Naive thymus-derived CD4-positive, alpha-beta T cell (primary cell): ENCODE results near the gene UQCRH. TPM values are rescaled to one million over a fixed set of nuclear protein-coding genes. Genes with fewer than 3 reads are reported as not detected.
"Not testable (repeated sequence)": the region's sequence is repeated elsewhere in the genome, so short reads cannot be mapped to it uniquely, and the experiment has no call there.

ENCODE experiments used
- ATAC-seq: fragments of 150-1000 bp; cut with Tn5 transposase; 2 replicates; pipeline ENCODE4 v1.10.0; 2021; ENCODE audit warnings: mild to moderate bottlenecking, moderate library complexity
- CTCF ChIA-PET: fragments of 350-600 bp; sonication (Branson Sonifier 250); formaldehyde crosslinking; loops from one replicate; lab custom pipeline; 2021; ENCODE audit warnings: antibody characterized with exemption; lab: Charles Lee
- POLR2A ChIA-PET: fragments of 350-600 bp; sonication (Branson Sonifier 250); formaldehyde crosslinking; loops from one replicate; lab custom pipeline; 2021; ENCODE audit warnings: antibody characterized with exemption, inconsistent platforms; lab: Charles Lee
- DNase-seq, 9 donors: peaks; one replicate each; pipeline versions ENCODE4 v3.0.0 to v3.0.0-alpha.2; 2020 to 2022; ENCODE audit warnings: mixed read lengths in 1 of 9
- H3K27ac ChIP-seq: one replicate; pipeline ENCODE4 v1.7.0; 2013; ENCODE audit warnings: mild to moderate bottlenecking, low read depth, low read length, moderate library complexity
- H3K27me3 ChIP-seq, 2 donors: one replicate each; pipeline ENCODE4 v1.7.0; 2013; ENCODE audit warnings: low read length in 2 of 2, mild to moderate bottlenecking in 2 of 2, moderate library complexity in 2 of 2; ENCODE audit not compliant: control insufficient read depth in 2 of 2, insufficient read depth in 2 of 2
- H3K36me3 ChIP-seq, 3 experiments: 1 replicate in 2 of 3; 2 replicates in 1 of 3; pipeline ENCODE4 v1.7.0; 2013; ENCODE audit warnings: low read length in 3 of 3, mild to moderate bottlenecking in 3 of 3, moderate library complexity in 1 of 3; ENCODE audit not compliant: insufficient read depth in 3 of 3, control insufficient read depth in 2 of 3
- H3K4me1 ChIP-seq, 2 donors: one replicate each; pipeline ENCODE4 v1.7.0; 2013; ENCODE audit warnings: low read length in 2 of 2, mild to moderate bottlenecking in 2 of 2, moderate library complexity in 1 of 2; ENCODE audit not compliant: control insufficient read depth in 2 of 2, insufficient read depth in 2 of 2
- H3K4me3 ChIP-seq: 2 replicates; pipeline ENCODE4 v1.7.0; 2013; ENCODE audit warnings: mild to moderate bottlenecking, low read length
- H3K9me3 ChIP-seq, 3 experiments: 1 replicate in 2 of 3; 2 replicates in 1 of 3; pipeline ENCODE4 v1.7.0; 2013; ENCODE audit warnings: low read length in 3 of 3; ENCODE audit not compliant: control insufficient read depth in 2 of 3
- H3K27ac Mint-ChIP-seq, 9 donors: one replicate each; pipeline ENCODE4 v1.8.0; 2020 to 2022; ENCODE audit warnings: mixed read lengths in 9 of 9, mild to moderate bottlenecking in 8 of 9, moderate library complexity in 5 of 9, inconsistent platforms in 2 of 9
- H3K27me3 Mint-ChIP-seq, 5 donors: one replicate each; pipeline ENCODE4 v1.8.0; 2021 to 2022; ENCODE audit warnings: mixed read lengths in 5 of 5, mild to moderate bottlenecking in 1 of 5
- H3K36me3 Mint-ChIP-seq, 5 donors: one replicate each; pipeline ENCODE4 v1.8.0; 2020 to 2022; ENCODE audit warnings: mixed read lengths in 5 of 5, mild to moderate bottlenecking in 3 of 5, inconsistent platforms in 1 of 5
- H3K4me1 Mint-ChIP-seq, 7 donors: one replicate each; pipeline ENCODE4 v1.8.0; 2020 to 2022; ENCODE audit warnings: mixed read lengths in 7 of 7, mild to moderate bottlenecking in 3 of 7, inconsistent platforms in 1 of 7
- H3K4me3 Mint-ChIP-seq, 10 donors: one replicate each; pipeline ENCODE4 v1.8.0; 2020 to 2022; ENCODE audit warnings: mild to moderate bottlenecking in 10 of 10, mixed read lengths in 10 of 10, moderate library complexity in 6 of 10, inconsistent platforms in 2 of 10
- H3K9me3 Mint-ChIP-seq, 11 donors: one replicate each; pipeline ENCODE4 v1.8.0; 2020 to 2022; ENCODE audit warnings: mixed read lengths in 11 of 11, mild to moderate bottlenecking in 4 of 11, inconsistent platforms in 1 of 11, moderate library complexity in 1 of 11
- intact Hi-C, 2 donors: fragments of 100-400 bp; cut with micrococcal nuclease; formaldehyde crosslinking; loops; one replicate each; pipeline ENCODE4 v1.15.1; 2023
- polyA plus RNA-seq, 2 donors: library from polyadenylated mRNA; unstranded; fragments of 300-500 nt; fragmentation: Illumina TruSeq; gene quantifications; one replicate each; pipeline ENCODE4 v1.2.3, GENCODE V29; 2021
- total RNA-seq, 6 experiments: library from RNA in 5 of 6; stranded (reverse) in 5 of 6; gene quantifications; 1 replicate in 5 of 6; 2 replicates in 1 of 6; pipeline ENCODE4 v1.2.3 and lab custom pipeline; 2021 to 2026

Gene UQCRH
- total and polyA plus RNA-seq, 7 experiments from 2014 or later = 107 to 332 (median 137) TPM

- Mint-ChIP-seq H3K36me3 (peaks cover 10 to 28% (median 23%) of the 10 kb centered on the region in 5 donors), H3K4me1 (peaks cover 15 to 32% (median 25%) of the 10 kb centered on the region in 7 donors), H3K4me3 (no peak overlapping the region), H3K9me3 (no peaks in the 10 kb centered on the region), H3K27ac (no peak overlapping the region), H3K27me3 (no peaks in the 10 kb centered on the region)
- DNase-seq (no peak), ATAC-seq (no peak)
- Histone ChIP-seq H3K36me3 (peaks cover 0 to 52% (median 5%) of the 10 kb centered on the region in 3 experiments), H3K4me1 (peaks cover 0 to 12% of the 10 kb centered on the region in 2 donors), H3K9me3 (no peaks in the 10 kb centered on the region), H3K27me3 (no peaks in the 10 kb centered on the region), H3K27ac (no peak overlapping the region), H3K4me3 (no peak overlapping the region)
- intact Hi-C loops = no loop called here
- CTCF ChIA-PET = no interaction called here
- POLR2A ChIA-PET = no interaction called here
These were observed 6.8 kb downstream of the UQCRH start for GRCh38 chr1:46310321-46310720.

DNA sequence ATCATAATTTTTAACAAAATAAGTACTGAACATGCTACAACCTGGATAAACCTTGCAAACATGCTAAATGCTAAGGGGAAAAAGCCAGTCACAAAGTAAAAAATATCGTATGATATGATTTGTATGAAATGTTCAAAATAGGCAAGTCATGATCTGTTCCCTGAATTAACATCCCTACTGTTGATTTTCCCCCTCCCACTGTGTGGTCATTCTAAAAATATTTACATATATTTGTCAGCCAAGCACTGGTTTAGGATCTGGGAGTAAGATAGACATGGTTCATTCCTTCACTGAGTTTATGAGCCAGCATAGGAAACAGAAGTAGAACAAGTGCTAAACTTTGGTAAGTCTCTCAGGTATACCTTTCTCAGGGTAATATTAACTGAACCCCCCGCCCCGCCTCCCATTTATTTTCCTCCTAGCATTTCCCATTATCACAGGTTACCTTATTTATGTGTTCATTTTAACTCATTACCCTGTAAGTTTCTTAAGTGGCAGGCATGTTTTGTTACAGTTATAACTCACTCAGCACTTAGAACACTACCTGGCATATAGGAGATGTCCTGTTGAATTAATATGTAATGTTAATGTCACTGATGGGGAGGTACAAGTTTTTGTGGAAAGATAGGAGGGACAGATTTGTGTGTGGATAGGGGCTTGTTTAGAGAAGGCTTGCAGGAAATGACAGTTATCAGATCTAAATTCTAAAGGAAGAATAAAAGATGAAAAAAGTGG is 12.3 kb downstream of the UQCRH start:
- Mint-ChIP-seq H3K27ac (peak overlapping the region in 1 of 9 donors; percentile 46), H3K36me3 (peaks cover 0 to 25% (median 20%) of the 10 kb centered on the region in 5 donors), H3K4me1 (no peaks in the 10 kb centered on the region), H3K4me3 (no peak overlapping the region), H3K27me3 (no peaks in the 10 kb centered on the region), H3K9me3 (no peaks in the 10 kb centered on the region)
- ATAC-seq (no peak), DNase-seq (no peak)
- Histone ChIP-seq H3K36me3 (peaks cover 0 to 52% (median 10%) of the 10 kb centered on the region in 3 experiments), H3K27me3 (no peaks in the 10 kb centered on the region), H3K4me1 (no peaks in the 10 kb centered on the region), H3K27ac (no peak overlapping the region), H3K9me3 (no peaks in the 10 kb centered on the region), H3K4me3 (no peak overlapping the region)
- ChIA-PET POLR2A (no interaction called here), CTCF (no interaction called here)
- intact Hi-C loops = no loop called here

- H3K4me3 ChIP-seq = no peak overlapping the region
- H3K27ac Mint-ChIP-seq = no peak overlapping the region
- no peaks in the 10 kb centered on the region for H3K27me3 Mint-ChIP-seq
- ATAC-seq (no peak), DNase-seq (no peak)
- ChIA-PET CTCF (no interaction called here), POLR2A (interaction anchor here (0.5 kb wide), 1 partner anchor 364 kb away, joined by 3 read pairs; no protein-coding TSS in a partner anchor)
- peaks cover 0 to 38% (median 10%) of the 10 kb centered on the region in 3 experiments for H3K36me3 ChIP-seq
- no peaks in the 10 kb centered on the region for H3K9me3 Mint-ChIP-seq
- intact Hi-C loops = no loop called here
- no peaks in the 10 kb centered on the region for H3K4me1 ChIP-seq
- no peak overlapping the region for H3K4me3 Mint-ChIP-seq
- no peaks in the 10 kb centered on the region for H3K9me3 ChIP-seq
- peaks cover 0 to 20% (median 18%) of the 10 kb centered on the region in 5 donors for H3K36me3 Mint-ChIP-seq
- no peaks in the 10 kb centered on the region for H3K4me1 Mint-ChIP-seq
- H3K27ac ChIP-seq = no peak overlapping the region
- H3K27me3 ChIP-seq = no peaks in the 10 kb centered on the region
These were observed 13.8 kb downstream of the UQCRH start for GRCh38 chr1:46317323-46317722.

DNA sequence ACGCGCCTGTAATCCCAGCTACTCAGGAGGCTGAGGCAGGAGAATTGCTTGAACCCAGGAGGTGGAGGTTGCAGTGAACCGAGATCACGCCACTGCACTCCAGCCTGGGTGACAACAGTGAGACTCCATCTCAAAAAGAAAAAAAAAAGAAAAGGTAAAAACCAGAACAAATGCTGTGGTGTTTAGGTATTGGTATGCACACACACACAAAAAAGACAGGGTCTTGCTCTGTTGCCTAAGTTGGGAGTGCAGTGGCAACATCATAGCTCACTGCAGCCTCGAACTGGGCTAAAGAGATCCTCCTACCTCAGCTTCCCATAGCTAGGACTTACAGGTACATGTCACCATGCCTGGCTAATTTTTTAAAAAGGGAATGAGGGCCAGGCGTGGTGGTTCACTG is 15.8 kb downstream of the UQCRH start:
- H3K9me3 ChIP-seq, H3K4me1 ChIP-seq, H3K27me3 Mint-ChIP-seq, H3K9me3 Mint-ChIP-seq, intact Hi-C loops, POLR2A ChIA-PET, H3K27ac Mint-ChIP-seq, H3K4me3 ChIP-seq, H3K4me1 Mint-ChIP-seq, H3K4me3 Mint-ChIP-seq, CTCF ChIA-PET, H3K27ac ChIP-seq, DNase-seq, H3K27me3 ChIP-seq, ATAC-seq: not testable (repeated sequence)
- peaks cover 0 to 13% (median 9%) of the 10 kb centered on the region in 5 donors for H3K36me3 Mint-ChIP-seq
- peaks cover 0 to 22% (median 9%) of the 10 kb centered on the region in 3 experiments for H3K36me3 ChIP-seq

DNA sequence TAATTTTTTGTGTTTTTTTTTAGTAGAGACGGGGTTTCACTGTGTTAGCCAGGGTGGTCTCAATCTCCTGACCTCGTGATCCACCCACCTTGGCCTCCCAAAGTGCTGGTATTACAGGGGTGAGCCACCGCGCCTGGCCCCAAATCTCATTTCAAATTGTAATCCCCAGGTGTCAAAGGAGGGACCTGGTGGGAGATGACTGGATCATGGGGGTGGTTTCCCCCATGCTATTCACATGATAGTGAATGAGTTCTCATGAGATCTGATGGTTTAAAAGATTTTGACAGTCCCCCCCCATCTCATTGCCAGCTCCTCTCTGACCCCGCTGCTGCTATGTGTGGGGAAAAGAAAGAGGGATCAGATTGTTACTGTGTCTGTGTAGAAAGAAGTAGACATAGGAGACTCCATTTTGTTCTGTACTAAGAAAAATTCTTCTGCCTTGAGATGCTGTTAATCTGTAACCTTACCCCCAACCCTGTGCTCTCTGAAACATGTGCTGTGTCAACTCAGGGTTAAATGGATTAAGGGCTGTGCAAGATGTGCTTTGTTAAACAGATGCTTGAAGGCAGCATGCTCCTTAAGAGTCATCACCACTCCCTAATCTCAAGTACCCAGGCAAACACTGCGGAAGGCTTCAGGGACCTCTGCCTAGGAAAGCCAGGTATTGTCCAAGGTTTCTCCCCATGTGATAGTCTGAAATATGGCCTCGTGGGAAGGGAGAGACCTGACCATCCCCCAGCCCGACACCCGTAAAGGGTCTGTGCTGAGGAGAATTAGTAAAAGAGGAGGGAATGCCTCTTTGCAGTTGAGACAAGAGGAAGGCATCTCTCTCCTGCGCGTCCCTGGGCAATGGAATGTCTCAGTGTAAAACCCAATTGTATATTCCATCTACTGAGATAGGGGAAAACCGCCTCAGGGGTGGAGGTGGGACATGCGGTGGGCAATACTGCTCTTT is 16.7 kb downstream of the UQCRH start:
- peak overlapping the region in 1 of 9 donors; percentile 36 for H3K27ac Mint-ChIP-seq
- H3K27ac ChIP-seq, H3K9me3 Mint-ChIP-seq, H3K4me3 ChIP-seq, H3K4me1 Mint-ChIP-seq, H3K27me3 Mint-ChIP-seq, H3K27me3 ChIP-seq, POLR2A ChIA-PET, H3K36me3 Mint-ChIP-seq, intact Hi-C loops, DNase-seq, ATAC-seq, H3K4me1 ChIP-seq, CTCF ChIA-PET, H3K9me3 ChIP-seq, H3K4me3 Mint-ChIP-seq: not testable (repeated sequence)
- peaks cover 0 to 16% (median 5%) of the 10 kb centered on the region in 3 experiments for H3K36me3 ChIP-seq

- H3K27ac ChIP-seq, H3K27me3 Mint-ChIP-seq, H3K27me3 ChIP-seq, H3K4me3 Mint-ChIP-seq, DNase-seq, CTCF ChIA-PET, H3K36me3 ChIP-seq, H3K4me3 ChIP-seq, H3K27ac Mint-ChIP-seq, ATAC-seq, POLR2A ChIA-PET, H3K4me1 ChIP-seq, H3K9me3 ChIP-seq, H3K9me3 Mint-ChIP-seq, intact Hi-C loops, H3K36me3 Mint-ChIP-seq, H3K4me1 Mint-ChIP-seq: not testable (repeated sequence)
These were observed 18.7 kb downstream of the UQCRH start for GRCh38 chr1:46322191-46322590.
